GM23248 (cell line): ENCODE data around the gene BET1.

Experiments used
- EZH2 ChIP-seq: fragments of 200-600 bp; sonication (generic); IDR thresholded peaks from 2 replicates; pipeline ENCODE4 v1.6.1; 2018; ENCODE audit warnings: antibody characterized with exemption, mild to moderate bottlenecking; ENCODE audit not compliant: insufficient read depth, poor library complexity, severe bottlenecking
- EZH2phosphoT487 ChIP-seq: fragments of 200-600 bp; sonication (generic); IDR thresholded peaks from 2 replicates; pipeline ENCODE4 v1.6.1; 2018; ENCODE audit warnings: antibody characterized with exemption, moderate library complexity, mild to moderate bottlenecking, low read depth; ENCODE audit not compliant: insufficient read depth

GRCh38 chr7:94029976-94030375 lies 25.8 kb upstream of the BET1 start:
- TF ChIP-seq EZH2phosphoT487: no peak
- no peak for TF ChIP-seq EZH2
